SK-N-SH (cell line): ENCODE results near the gene ZFX. TPM values are rescaled to one million over a fixed set of nuclear protein-coding genes. Genes with fewer than 3 reads are reported as not detected.

ENCODE experiments used
- CTCF ChIA-PET: fragments of 300-600, 350-600 bp; formaldehyde crosslinking; extraction: SDS; loops from one replicate; lab custom pipeline; 2021; lab: Yijun Ruan, JAX
- POLR2A ChIA-PET: fragments of 350-600 bp; sonication (Branson Sonifier 250); formaldehyde crosslinking; extraction: SDS; loops from one replicate; lab custom pipeline; 2020; ENCODE audit warnings: antibody characterized with exemption, inconsistent platforms; lab: Yijun Ruan, JAX
- DNase-seq: peaks from one replicate; pipeline ENCODE4 v3.0.0; 2012
- H2AFZ ChIP-seq: fragments of 200-600 bp; sonication (generic); 2 replicates; pipeline ENCODE4 v1.8.1; 2016; ENCODE audit warnings: antibody characterized with exemption, mild to moderate bottlenecking, low read depth
- H3F3A ChIP-seq: fragments of 200-600 bp; sonication (generic); replicated peaks from 2 replicates; pipeline ENCODE3; 2016; ENCODE audit warnings: antibody characterized with exemption, mild to moderate bottlenecking; ENCODE audit not compliant: insufficient read depth
- H3K27ac ChIP-seq, 2 experiments: fragments of 200-500 bp in 1 of 2; fragments of 200-600 bp in 1 of 2; sonication (Bioruptor generic) in 1 of 2; sonication (generic), shearing (Covaris generic) in 1 of 2; 2 replicates each; pipeline versions ENCODE4 v1.5.1 to v1.6.1; 2014 to 2016; ENCODE audit warnings: low read depth in 2 of 2, inconsistent platforms in 1 of 2, low read length in 1 of 2, mild to moderate bottlenecking in 1 of 2, mixed read lengths in 1 of 2
- H3K27me3 ChIP-seq: fragments of 200-600 bp; sonication (generic), shearing (Covaris generic); 2 replicates; pipeline ENCODE4 v1.6.1; 2016; ENCODE audit warnings: mixed run types; ENCODE audit not compliant: insufficient read depth
- H3K36me3 ChIP-seq, 2 experiments: fragments of 200-500 bp in 1 of 2; fragments of 200-600 bp in 1 of 2; sonication (Bioruptor generic) in 1 of 2; sonication (generic) in 1 of 2; replicated peaks in 1 of 2; 2 replicates each; pipeline versions ENCODE3 to v1.5.1; 2014 to 2016; ENCODE audit warnings: low read length in 1 of 2, mild to moderate bottlenecking in 1 of 2; ENCODE audit not compliant: insufficient read depth in 2 of 2, control insufficient read depth in 1 of 2
- H3K4me1 ChIP-seq, 2 experiments: fragments of 200-500 bp in 1 of 2; fragments of 200-600 bp in 1 of 2; sonication (Bioruptor generic) in 1 of 2; sonication (generic), shearing (Covaris generic) in 1 of 2; 2 replicates each; pipeline versions ENCODE4 v1.5.1 to v1.6.1; 2014 to 2016; ENCODE audit warnings: low read depth in 1 of 2, low read length in 1 of 2, mixed run types in 1 of 2; ENCODE audit not compliant: insufficient read depth in 2 of 2, control insufficient read depth in 1 of 2
- H3K4me2 ChIP-seq: fragments of 200-600 bp; sonication (generic), shearing (Covaris generic); 2 replicates; pipeline ENCODE4 v1.6.1; 2017; ENCODE audit warnings: mixed run types
- H3K4me3 ChIP-seq, 2 experiments: fragments of 200-500 bp in 1 of 2; fragments of 200-600 bp in 1 of 2; sonication (Bioruptor generic) in 1 of 2; sonication (generic), shearing (Covaris generic) in 1 of 2; 2 replicates each; pipeline versions ENCODE4 v1.5.1 to v1.8.1; 2014 to 2016; ENCODE audit warnings: low read depth in 2 of 2, inconsistent platforms in 1 of 2, low read length in 1 of 2, mild to moderate bottlenecking in 1 of 2, mixed read lengths in 1 of 2, moderate library complexity in 1 of 2
- H3K79me2 ChIP-seq: fragments of 200-600 bp; sonication (generic); 2 replicates; pipeline ENCODE4 v1.8.1; 2017; ENCODE audit warnings: mild to moderate bottlenecking; ENCODE audit not compliant: insufficient read depth
- H3K9ac ChIP-seq: fragments of 200-600 bp; sonication (generic); 2 replicates; pipeline ENCODE4 v1.6.1; 2017; ENCODE audit warnings: mixed run types
- H3K9me2 ChIP-seq: fragments of 200-600 bp; sonication (generic); 2 replicates; pipeline ENCODE4 v1.6.1; 2017; ENCODE audit warnings: mixed run types
- H3K9me3 ChIP-seq: fragments of 200-600 bp; sonication (generic); 2 replicates; pipeline ENCODE4 v1.6.1; 2017; ENCODE audit warnings: mixed run types, mild to moderate bottlenecking, moderate library complexity
- H4K20me1 ChIP-seq: fragments of 200-600 bp; sonication (generic); 2 replicates; pipeline ENCODE4 v1.6.1; 2017; ENCODE audit warnings: mild to moderate bottlenecking, mixed run types; ENCODE audit not compliant: insufficient read depth
- CTCF ChIP-seq: fragments of 200-600 bp; sonication (generic); IDR thresholded peaks from 2 replicates; pipeline ENCODE4 v1.6.1; 2017; ENCODE audit warnings: antibody characterized with exemption, mild to moderate bottlenecking, moderate library complexity
- EZH2phosphoT487 ChIP-seq: fragments of 200-600 bp; sonication (generic); IDR thresholded peaks from 2 replicates; pipeline ENCODE4 v1.6.1; 2017; ENCODE audit warnings: low read depth, mixed run types, mild to moderate bottlenecking, antibody characterized with exemption, moderate library complexity, borderline replicate concordance
- GATA2 ChIP-seq: sonication (generic); formaldehyde crosslinking; IDR thresholded peaks from 2 replicates; pipeline ENCODE4 v1.5.0; 2020; ENCODE audit warnings: mild to moderate bottlenecking, missing genetic modification reagents
- IRF3 ChIP-seq: fragments of 150-350 bp; IDR thresholded peaks from 2 replicates; pipeline ENCODE4 v1.6.1; 2016; ENCODE audit warnings: mild to moderate bottlenecking, low read depth, low read length
- JUND ChIP-seq: IDR thresholded peaks from 2 replicates; pipeline ENCODE4 v1.4.0; 2012
- MAX ChIP-seq: IDR thresholded peaks from 2 replicates; pipeline ENCODE4 v1.4.0; 2012; ENCODE audit warnings: low read depth
- MXI1 ChIP-seq: IDR thresholded peaks from 2 replicates; pipeline ENCODE4 v1.6.1; 2012; ENCODE audit warnings: mild to moderate bottlenecking, low read depth, low read length, improper control_type of control experiment
- PBX3 ChIP-seq: IDR thresholded peaks from 2 replicates; pipeline ENCODE4; 2012
- POLR2AphosphoS5 ChIP-seq: IDR thresholded peaks from 2 replicates; pipeline ENCODE4 v1.6.1; 2012; ENCODE audit warnings: low read depth, low read length
- RAD21 ChIP-seq: IDR thresholded peaks from 2 replicates; pipeline ENCODE4 v1.6.1; 2012; ENCODE audit warnings: mild to moderate bottlenecking, low read length
- REST ChIP-seq: IDR thresholded peaks from 2 replicates; pipeline ENCODE4 v1.6.1; 2012; ENCODE audit warnings: mild to moderate bottlenecking, low read depth, low read length, moderate library complexity
- RXRA ChIP-seq: IDR thresholded peaks from 2 replicates; pipeline ENCODE4 v1.4.0; 2012; ENCODE audit warnings: low read depth, mild to moderate bottlenecking, borderline replicate concordance
- SIN3A ChIP-seq: IDR thresholded peaks from 2 replicates; pipeline ENCODE4 v1.6.1; 2012; ENCODE audit warnings: low read depth, mild to moderate bottlenecking, low read length, moderate library complexity, borderline replicate concordance
- TCF12 ChIP-seq: IDR thresholded peaks from 2 replicates; pipeline ENCODE4 v1.4.0; 2012
- USF1 ChIP-seq: IDR thresholded peaks from 2 replicates; pipeline ENCODE4 v1.4.0; 2012; ENCODE audit warnings: low read depth, borderline replicate concordance
- YY1 ChIP-seq: IDR thresholded peaks from 2 replicates; pipeline ENCODE4 v1.4.0; 2012; ENCODE audit warnings: low read depth, mild to moderate bottlenecking
- WGBS: methylation state at CpG from one replicate; pipeline ENCODE4 v1.1.6; 2017; ENCODE audit warnings: low lambda C conversion rate; 5-methylcytosine and 5-hydroxymethylcytosine counted together
- polyA plus RNA-seq, 3 experiments: library from polyadenylated mRNA; depleted of rRNA; stranded (reverse); fragments of >200 nt; gene quantifications; 2 replicates each; pipeline ENCODE4 v1.2.3, GENCODE V29; 2012

ZFX gene
- polyA plus RNA-seq, 1 of the 3 experiments (the other 2 are of a cell fraction): 9.0 TPM

GRCh38 chrX:24173115-24173847 lies 23.8 kb downstream of the ZFX start:
- peaks cover 25% of the 10 kb centered on the region for H3F3A ChIP-seq
- H3K9me2 ChIP-seq: no peaks in the 10 kb centered on the region
- H3K9me3 ChIP-seq: no peaks in the 10 kb centered on the region
- no peak for DNase-seq
- ChIA-PET POLR2A (no interaction called here), CTCF (interaction anchor here (1.4 kb wide), 2 partner anchors 15 to 20 kb away, joined by 3 read pairs; no protein-coding TSS in a partner anchor)
- no peaks in the 10 kb centered on the region for H3K27me3 ChIP-seq
- H3K4me2 ChIP-seq: peak overlapping the region; percentile 1; the same call in 1 of the 2 replicates
- no peak overlapping the region for H3K9ac ChIP-seq
- peaks cover 0 to 11% of the 10 kb centered on the region in 2 experiments; a peak in 3 of 4 replicates for H3K4me1 ChIP-seq
- TF ChIP-seq PBX3 (peak; percentile 23; the same call in 1 of the 2 replicates), SIN3A (no peak), YY1 (no peak), MXI1 (no peak), TCF12 (peak; percentile 67), CTCF (peak; percentile 32), JUND (0 out of 2 replicates have a peak, but pooled peaks have one; percentile 14), GATA2 (0 out of 2 replicates have a peak, but pooled peaks have one; percentile 19)
- no peak overlapping the region for H3K4me3 ChIP-seq
- H3K36me3 ChIP-seq: peaks cover 29 to 46% of the 10 kb centered on the region in 2 experiments
- peaks cover 88% of the 10 kb centered on the region for H3K79me2 ChIP-seq
- 80% methylated on average over 11 of the region's 11 CpGs for WGBS
- H4K20me1 ChIP-seq: peaks cover 66% of the 10 kb centered on the region
- H3K27ac ChIP-seq: peak overlapping the region; percentile 19 to 70; a peak in 3 of 4 replicates
- no peak overlapping the region for H2AFZ ChIP-seq

GRCh38 chrX:24175276-24175675 lies 25.7 kb downstream of the ZFX start:
- H3K4me2 ChIP-seq: no peak overlapping the region
- WGBS: 81% methylated on average over 1 of the region's 1 CpG
- no peak overlapping the region for H3K27ac ChIP-seq
- peaks cover 50% of the 10 kb centered on the region for H4K20me1 ChIP-seq
- H3F3A ChIP-seq: peaks cover 22% of the 10 kb centered on the region
- no peaks in the 10 kb centered on the region for H3K9me2 ChIP-seq
- peaks cover 88% of the 10 kb centered on the region for H3K79me2 ChIP-seq
- no peak overlapping the region for H3K9ac ChIP-seq
- peaks cover 0 to 11% of the 10 kb centered on the region in 2 experiments; a peak in 3 of 4 replicates for H3K4me1 ChIP-seq
- H3K4me3 ChIP-seq: no peak overlapping the region
- H3K9me3 ChIP-seq: no peaks in the 10 kb centered on the region
- H2AFZ ChIP-seq: no peak overlapping the region
- POLR2A ChIA-PET: no interaction called here
- CTCF ChIA-PET: no interaction called here
- DNase-seq: no peak
- TF ChIP-seq YY1 (no peak), RXRA (no peak), IRF3 (no peak), RAD21 (no peak), EZH2phosphoT487 (no peak), USF1 (no peak), JUND (no peak), GATA2 (no peak), MAX (no peak), POLR2AphosphoS5 (no peak), REST (no peak)
- H3K36me3 ChIP-seq: peaks cover 32 to 65% of the 10 kb centered on the region in 2 experiments
- no peaks in the 10 kb centered on the region for H3K27me3 ChIP-seq
